Mesendoderm (in vitro differentiated cells): ENCODE measurements around the gene NCF2.

Source experiments
- DNase-seq: peaks from one replicate; pipeline ENCODE4 v3.0.0; 2013
- H2AK5ac ChIP-seq: 2 replicates; pipeline ENCODE4 v1.6.1; 2013; ENCODE audit warnings: low read length, inconsistent platforms
- H2BK120ac ChIP-seq: 2 replicates; pipeline ENCODE4 v1.6.1; 2013; ENCODE audit warnings: low read depth, mild to moderate bottlenecking, low read length, moderate library complexity, mixed read lengths
- H2BK15ac ChIP-seq: replicated peaks from 2 replicates; pipeline ENCODE4 v1.6.1; 2013; ENCODE audit warnings: low read depth, mild to moderate bottlenecking, moderate library complexity
- H2BK5ac ChIP-seq: 2 replicates; pipeline ENCODE4 v1.6.1; 2013; ENCODE audit warnings: low read length, inconsistent platforms
- H3K18ac ChIP-seq: 2 replicates; pipeline ENCODE4 v1.6.1; 2013; ENCODE audit warnings: mild to moderate bottlenecking, low read length, mixed read lengths
- H3K23ac ChIP-seq: one replicate; pipeline ENCODE4 v1.6.1; 2013; ENCODE audit warnings: low read length
- H3K27ac ChIP-seq: 2 replicates; pipeline ENCODE4 v1.5.1; 2013; ENCODE audit warnings: low read depth, mild to moderate bottlenecking, inconsistent platforms, low read length, moderate library complexity
- H3K27me3 ChIP-seq: 2 replicates; pipeline ENCODE4 v1.6.1; 2013; ENCODE audit warnings: low read length, control low read depth, mild to moderate bottlenecking, inconsistent platforms; ENCODE audit not compliant: insufficient read depth, poor library complexity
- H3K36me3 ChIP-seq: 2 replicates; pipeline ENCODE4 v1.6.1; 2013; ENCODE audit warnings: low read length, inconsistent platforms; ENCODE audit not compliant: control insufficient read depth, insufficient read depth
- H3K4ac ChIP-seq: one replicate; pipeline ENCODE4 v1.6.1; 2013; ENCODE audit warnings: low read depth, mild to moderate bottlenecking, low read length, moderate library complexity
- H3K4me1 ChIP-seq: 2 replicates; pipeline ENCODE4 v1.6.1; 2013; ENCODE audit warnings: low read depth, low read length, inconsistent platforms; ENCODE audit not compliant: control insufficient read depth
- H3K4me2 ChIP-seq: 2 replicates; pipeline ENCODE4 v1.6.1; 2013; ENCODE audit warnings: low read length
- H3K4me3 ChIP-seq: 2 replicates; pipeline ENCODE4 v1.5.1; 2013; ENCODE audit warnings: mild to moderate bottlenecking, low read length
- H3K56ac ChIP-seq: one replicate; pipeline ENCODE4 v1.6.1; 2013; ENCODE audit warnings: low read length
- H3K79me1 ChIP-seq: 2 replicates; pipeline ENCODE4 v1.6.1; 2013; ENCODE audit warnings: low read length, inconsistent platforms
- H3K79me2 ChIP-seq: 2 replicates; pipeline ENCODE4 v1.6.1; 2013; ENCODE audit warnings: mild to moderate bottlenecking, low read length; ENCODE audit not compliant: control insufficient read depth, insufficient read depth
- H3K9ac ChIP-seq: 2 replicates; pipeline ENCODE4 v1.6.1; 2013; ENCODE audit warnings: low read length, inconsistent platforms
- H4K5ac ChIP-seq: one replicate; pipeline ENCODE4 v1.6.1; 2013; ENCODE audit warnings: low read length
- H4K8ac ChIP-seq: one replicate; pipeline ENCODE4 v1.6.1; 2013; ENCODE audit warnings: low read depth, mild to moderate bottlenecking, control low read depth, low read length, moderate library complexity
- WGBS: extraction: QIAGEN DNeasy Blood & Tissue Kit; methylation state at CpG from one replicate; pipeline ENCODE4 v1.1.7; 2013; ENCODE audit warnings: low lambda C conversion rate, missing lambda C conversion rate; ENCODE audit not compliant: insufficient coverage; ENCODE audit errors: extremely low coverage; 5-methylcytosine and 5-hydroxymethylcytosine counted together

The NCF2 gene

GRCh38 chr1:183635099-183635605, 44.9 kb upstream of the NCF2 start:
- no peak for DNase-seq
- Histone ChIP-seq H3K27me3 (peaks cover 2% of the 10 kb centered on the region), H2BK5ac (no peak overlapping the region), H4K8ac (peak overlapping the region; percentile 43), H3K4me1 (no peaks in the 10 kb centered on the region), H4K5ac (no peak overlapping the region), H3K27ac (peak overlapping the region; percentile 88), H3K79me1 (peaks cover 4% of the 10 kb centered on the region), H3K4ac (peak overlapping the region; percentile 10), H3K56ac (peak overlapping the region; percentile 98), H2AK5ac (no peak overlapping the region), H3K79me2 (peaks cover 8% of the 10 kb centered on the region), H2BK120ac (no peak overlapping the region), H3K36me3 (peaks cover 6% of the 10 kb centered on the region), H3K18ac (peak overlapping the region; percentile 65), H3K4me2 (peak overlapping the region; percentile 53), H3K4me3 (peak overlapping the region; percentile 90), H3K9ac (peak overlapping the region; percentile 92), H3K23ac (no peak overlapping the region), H2BK15ac (no peak overlapping the region)
- no CpG with 5 or more reads among the region's 42 CpGs for WGBS

- no peak overlapping the region for H4K5ac ChIP-seq
- no peak overlapping the region for H2BK5ac ChIP-seq
- peaks cover 4% of the 10 kb centered on the region for H3K79me1 ChIP-seq
- no peak overlapping the region for H2AK5ac ChIP-seq
- no peaks in the 10 kb centered on the region for H3K4me1 ChIP-seq
- no peak overlapping the region for H4K8ac ChIP-seq
- H3K18ac ChIP-seq: no peak overlapping the region
- no peak overlapping the region for H3K23ac ChIP-seq
- no peak overlapping the region for H3K4ac ChIP-seq
- no peak overlapping the region for H3K27ac ChIP-seq
- peak overlapping the region; percentile 30 for H3K4me2 ChIP-seq
- H3K56ac ChIP-seq: peak overlapping the region; percentile 98
- no CpG with 5 or more reads among the region's 10 CpGs for WGBS
- peak overlapping the region; percentile 92 for H3K9ac ChIP-seq
- DNase-seq: no peak
- H2BK15ac ChIP-seq: no peak overlapping the region
- peaks cover 8% of the 10 kb centered on the region for H3K79me2 ChIP-seq
- peak overlapping the region; percentile 90 for H3K4me3 ChIP-seq
- peaks cover 2% of the 10 kb centered on the region for H3K27me3 ChIP-seq
- peaks cover 6% of the 10 kb centered on the region for H3K36me3 ChIP-seq
- H2BK120ac ChIP-seq: no peak overlapping the region
These were observed 44.3 kb upstream of the NCF2 start for GRCh38 chr1:183634429-183635065.

GRCh38 chr1:183633676-183634343, 43.6 kb upstream of the NCF2 start:
- H3K79me1 ChIP-seq: peaks cover 4% of the 10 kb centered on the region
- no peak overlapping the region for H3K9ac ChIP-seq
- no peak overlapping the region for H3K4me3 ChIP-seq
- no peak overlapping the region for H2BK120ac ChIP-seq
- no peak overlapping the region for H3K23ac ChIP-seq
- no peak overlapping the region for H3K4ac ChIP-seq
- H3K4me1 ChIP-seq: no peaks in the 10 kb centered on the region
- H2BK15ac ChIP-seq: no peak overlapping the region
- H2AK5ac ChIP-seq: no peak overlapping the region
- peaks cover 2% of the 10 kb centered on the region for H3K27me3 ChIP-seq
- peaks cover 6% of the 10 kb centered on the region for H3K36me3 ChIP-seq
- no peak overlapping the region for H4K8ac ChIP-seq
- H4K5ac ChIP-seq: no peak overlapping the region
- H3K56ac ChIP-seq: no peak overlapping the region
- WGBS: no CpG with 5 or more reads among the region's 1 CpG
- H2BK5ac ChIP-seq: no peak overlapping the region
- peak overlapping the region; percentile 5 for H3K4me2 ChIP-seq
- peaks cover 8% of the 10 kb centered on the region for H3K79me2 ChIP-seq
- no peak overlapping the region for H3K18ac ChIP-seq
- no peak overlapping the region for H3K27ac ChIP-seq
- peak; percentile 75 for DNase-seq

DNA sequence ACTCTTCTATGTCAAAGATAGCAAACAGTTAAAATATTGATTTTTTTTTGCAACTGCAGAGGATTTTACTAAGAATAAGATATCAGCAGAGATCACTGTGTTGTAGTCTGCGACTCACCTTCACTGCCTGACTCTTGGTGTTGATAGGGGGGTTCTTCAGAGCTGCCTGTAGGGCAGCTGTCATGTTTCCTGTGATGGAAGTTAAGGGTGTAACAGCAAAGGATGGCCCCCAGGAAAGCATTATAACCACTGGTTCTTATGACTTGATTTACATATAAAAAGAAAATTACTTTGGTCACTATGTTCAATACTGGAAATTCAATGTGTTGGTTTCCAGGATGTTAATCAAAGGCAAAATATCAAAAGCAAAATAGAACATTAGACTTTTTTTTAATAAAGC, 42.7 kb upstream of the NCF2 start:
- Histone ChIP-seq H3K56ac (no peak overlapping the region), H2BK120ac (no peak overlapping the region), H2BK15ac (no peak overlapping the region), H2AK5ac (no peak overlapping the region), H3K4me1 (no peaks in the 10 kb centered on the region), H3K79me2 (peaks cover 8% of the 10 kb centered on the region), H4K5ac (no peak overlapping the region), H3K79me1 (peaks cover 4% of the 10 kb centered on the region), H3K23ac (no peak overlapping the region), H3K4ac (no peak overlapping the region), H4K8ac (no peak overlapping the region), H3K9ac (no peak overlapping the region), H3K27me3 (peaks cover 2% of the 10 kb centered on the region), H3K4me3 (no peak overlapping the region), H3K36me3 (peaks cover 6% of the 10 kb centered on the region), H3K18ac (no peak overlapping the region), H2BK5ac (no peak overlapping the region), H3K4me2 (no peak overlapping the region), H3K27ac (no peak overlapping the region)
- DNase-seq: peak; percentile 51
- WGBS: no CpG with 5 or more reads among the region's 1 CpG

DNA sequence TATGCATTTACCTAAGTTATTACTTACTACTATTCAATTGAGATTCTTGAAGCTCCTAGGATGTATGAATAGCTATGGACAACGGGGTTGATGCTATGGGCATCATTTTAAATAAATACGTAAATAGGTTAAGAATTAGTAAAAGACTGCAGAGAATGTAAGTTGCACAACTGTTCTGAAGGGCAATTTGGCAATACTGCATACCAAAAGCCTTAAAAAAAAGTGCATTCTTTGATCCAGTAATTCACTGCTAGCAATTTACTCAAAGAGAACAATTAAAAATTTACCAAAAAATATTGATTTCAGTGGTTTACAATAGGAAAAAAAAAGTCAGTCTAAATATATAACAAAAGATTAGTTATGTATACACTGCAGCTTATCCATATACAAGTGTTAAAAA, 41.9 kb upstream of the NCF2 start:
- WGBS: no CpG with 5 or more reads among the region's 2 CpGs
- no peak overlapping the region for H2BK5ac ChIP-seq
- H3K56ac ChIP-seq: no peak overlapping the region
- no peak overlapping the region for H2AK5ac ChIP-seq
- no peak overlapping the region for H3K18ac ChIP-seq
- no peak overlapping the region for H3K4ac ChIP-seq
- no peaks in the 10 kb centered on the region for H3K4me1 ChIP-seq
- no peak overlapping the region for H3K4me3 ChIP-seq
- no peak overlapping the region for H3K27ac ChIP-seq
- H3K27me3 ChIP-seq: peaks cover 2% of the 10 kb centered on the region
- no peak overlapping the region for H3K9ac ChIP-seq
- peaks cover 6% of the 10 kb centered on the region for H3K36me3 ChIP-seq
- H3K79me1 ChIP-seq: peaks cover 4% of the 10 kb centered on the region
- no peak overlapping the region for H4K5ac ChIP-seq
- no peak overlapping the region for H2BK120ac ChIP-seq
- H4K8ac ChIP-seq: no peak overlapping the region
- H3K79me2 ChIP-seq: peaks cover 8% of the 10 kb centered on the region
- H2BK15ac ChIP-seq: no peak overlapping the region
- H3K23ac ChIP-seq: no peak overlapping the region
- H3K4me2 ChIP-seq: no peak overlapping the region
- DNase-seq: no peak
